Left forelimb (tissue), 1 donor: ENCODE data around the gene GRK5.

ENCODE experiments used
- DNase-seq: peaks from one replicate; pipeline ENCODE4 v3.0.0-alpha.2; 2018; ENCODE audit warnings: low spot score

GRK5 gene

GRCh38 chr10:119483839-119484238, 276.5 kb downstream of the GRK5 start:
- no peak for DNase-seq

DNA sequence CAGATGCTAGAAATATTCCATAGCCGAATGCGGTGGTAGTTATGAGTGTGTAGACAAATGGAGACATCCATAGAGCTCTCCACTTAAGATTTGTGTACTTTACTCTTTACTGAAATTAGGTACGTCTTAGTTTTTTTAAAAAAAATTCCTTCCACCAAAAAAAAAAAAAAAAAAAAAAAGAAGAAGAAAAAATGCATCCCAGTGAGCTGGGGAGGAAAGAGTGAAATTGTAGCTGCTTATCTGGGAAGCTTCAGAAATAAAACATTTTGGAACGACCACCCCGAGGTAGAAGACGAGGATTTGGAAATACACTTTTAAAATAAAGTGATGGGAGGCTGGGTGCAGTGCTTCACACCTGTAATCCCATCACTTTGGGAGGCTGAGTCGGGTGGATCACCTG, 281.3 kb downstream of the GRK5 start:
- DNase-seq = no peak

- no peak for DNase-seq
Measured at GRCh38 chr10:119489991-119490326, 282.6 kb downstream of the GRK5 start.

GRCh38 chr10:119491966-119492757, 284.8 kb downstream of the GRK5 start:
- no peak for DNase-seq

GRCh38 chr10:119493155-119493554, 285.8 kb downstream of the GRK5 start:
- DNase-seq = no peak

DNA sequence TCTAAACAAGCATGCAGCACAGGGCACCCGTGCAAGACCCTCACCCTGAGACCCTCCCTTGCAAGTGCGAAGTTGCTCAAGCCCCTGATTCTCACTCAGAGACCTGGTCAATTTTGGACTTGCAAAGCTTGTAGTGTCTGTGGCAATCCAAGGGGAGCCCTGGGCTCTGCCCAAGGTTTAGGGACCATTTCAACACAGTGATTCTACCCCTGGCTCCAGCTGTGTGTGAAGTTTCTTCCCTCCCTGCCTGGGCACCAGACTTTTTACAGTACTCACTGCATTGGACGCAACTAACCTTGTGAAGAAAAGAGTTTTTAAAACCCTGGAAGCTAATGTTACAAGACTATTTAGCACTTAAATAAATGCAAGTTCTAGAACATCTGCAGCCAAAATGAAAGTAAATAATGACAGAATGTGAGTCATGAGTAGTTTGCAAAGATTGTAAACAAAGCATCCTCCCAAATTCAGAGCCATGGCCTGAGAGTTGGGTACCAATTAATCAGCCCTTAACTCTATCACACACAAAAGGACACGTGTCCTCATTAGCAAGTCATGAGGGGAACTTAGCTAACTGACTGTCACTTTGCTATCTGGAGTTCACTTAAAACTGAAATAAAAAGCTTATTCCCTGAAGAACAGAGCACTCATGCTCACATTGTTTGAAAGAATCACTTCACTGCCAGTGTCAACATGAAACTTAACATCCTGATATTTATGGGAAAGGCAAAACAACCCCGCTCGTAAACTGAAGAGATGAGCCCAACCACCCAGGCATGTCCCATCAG, 287.1 kb downstream of the GRK5 start:
- no peak for DNase-seq

GRCh38 chr10:119495021-119495505, 287.7 kb downstream of the GRK5 start:
- no peak for DNase-seq

- DNase-seq = no peak
Measured at GRCh38 chr10:119495545-119495944, 288.2 kb downstream of the GRK5 start.

DNA sequence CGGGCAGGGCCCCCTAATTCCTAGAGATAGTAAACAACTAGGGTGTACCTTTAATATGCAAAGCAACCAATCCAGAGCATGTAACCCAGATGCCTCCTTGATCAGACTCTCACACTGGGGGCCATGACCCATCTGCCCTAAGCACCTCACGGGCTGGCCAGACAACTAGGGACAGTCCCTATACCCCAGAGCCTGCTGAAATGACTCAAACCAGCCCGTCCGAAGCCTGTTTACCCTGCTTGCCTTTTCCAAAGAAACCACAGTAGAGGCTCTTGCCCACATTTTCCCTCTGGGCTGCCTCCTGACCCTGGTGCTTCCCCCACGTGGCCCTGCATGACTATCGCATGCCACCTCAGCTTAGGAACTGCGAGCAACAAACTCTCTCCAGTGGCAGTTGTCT, 288.9 kb downstream of the GRK5 start:
- DNase-seq = no peak

DNA sequence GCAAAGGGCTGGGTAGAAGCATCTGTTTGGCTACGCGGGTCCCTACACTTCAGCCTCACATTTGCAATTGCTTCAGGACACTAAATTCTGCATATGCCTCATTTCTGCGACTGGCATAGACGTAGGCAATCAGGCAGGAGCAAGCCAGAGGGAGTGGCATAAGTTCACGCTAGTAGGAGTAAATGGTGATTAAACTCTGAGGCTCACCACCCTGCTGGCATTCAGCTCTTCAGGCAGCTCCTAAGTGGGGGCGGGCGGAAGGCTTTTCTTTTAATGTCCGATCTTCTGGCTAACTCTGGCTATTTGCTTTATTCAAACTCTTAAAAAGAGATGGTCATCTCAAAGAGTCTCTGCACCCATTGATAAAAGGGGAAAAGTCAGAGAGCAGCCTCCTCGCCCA, 289.9 kb downstream of the GRK5 start:
- DNase-seq = no peak

DNA sequence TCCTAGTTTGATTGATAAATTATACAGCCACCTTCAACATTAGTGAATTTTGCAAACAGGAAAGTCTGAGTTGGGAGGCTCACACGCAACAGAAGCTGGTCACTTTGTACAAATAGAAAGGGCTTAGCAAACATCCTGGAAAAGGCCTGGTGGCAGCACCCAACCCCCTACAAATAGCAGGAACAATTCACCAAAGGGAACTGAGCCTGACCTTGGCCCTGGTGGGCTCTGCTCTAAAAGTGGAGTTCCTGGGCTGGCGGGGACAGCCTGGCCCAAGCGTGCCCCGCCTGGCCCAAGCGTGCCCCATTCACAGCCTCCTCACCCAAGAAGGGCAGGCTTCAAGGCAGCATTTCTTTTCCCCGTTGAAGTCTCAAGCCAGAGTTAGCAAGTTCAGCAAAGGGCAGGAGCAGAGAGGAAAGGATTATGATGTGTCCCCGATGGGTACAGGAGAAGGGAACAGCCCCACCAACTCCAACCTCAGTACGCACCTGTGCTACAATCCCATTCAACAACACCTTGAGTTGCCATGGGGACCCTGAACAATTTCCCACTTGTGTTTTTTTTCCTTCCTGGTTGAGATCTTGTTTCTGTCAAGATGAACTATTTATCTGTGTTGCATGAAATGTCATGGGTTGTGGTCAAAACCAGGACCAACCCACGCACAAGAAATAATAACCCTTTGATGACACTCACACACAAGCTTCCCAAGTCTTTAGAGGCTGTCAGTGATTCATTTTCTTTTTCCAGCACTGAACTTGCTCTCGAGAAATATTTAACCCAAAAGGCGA, 291.7 kb downstream of the GRK5 start:
- DNase-seq = no peak

GRCh38 chr10:119499677-119500002, 292.3 kb downstream of the GRK5 start:
- DNase-seq = no peak

- DNase-seq = no peak
Measured at GRCh38 chr10:119500123-119500795, 292.9 kb downstream of the GRK5 start.

GRCh38 chr10:119500821-119501220, 293.4 kb downstream of the GRK5 start:
- DNase-seq = no peak

DNA sequence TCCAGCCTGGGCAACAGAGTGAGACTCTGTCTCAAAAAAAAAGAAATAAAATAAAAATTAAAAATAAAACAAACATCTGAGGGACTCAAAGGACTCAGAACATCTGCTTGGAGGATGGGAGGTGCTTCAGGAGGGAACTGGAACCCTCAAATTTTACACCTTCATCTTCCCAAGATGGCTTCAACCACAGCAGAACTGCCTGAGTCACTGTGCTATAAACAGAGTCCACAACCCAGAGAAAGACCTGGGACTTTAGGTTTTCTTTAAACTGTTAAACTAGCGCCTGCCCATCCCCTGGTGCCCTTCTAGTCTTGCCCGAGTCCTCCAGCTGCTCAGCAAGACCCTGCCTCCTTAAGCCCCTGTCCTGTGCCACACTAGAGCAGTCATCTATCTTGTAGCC, 294.3 kb downstream of the GRK5 start:
- DNase-seq = no peak

- no peak for DNase-seq
Measured at GRCh38 chr10:119502209-119502608, 294.8 kb downstream of the GRK5 start.

DNA sequence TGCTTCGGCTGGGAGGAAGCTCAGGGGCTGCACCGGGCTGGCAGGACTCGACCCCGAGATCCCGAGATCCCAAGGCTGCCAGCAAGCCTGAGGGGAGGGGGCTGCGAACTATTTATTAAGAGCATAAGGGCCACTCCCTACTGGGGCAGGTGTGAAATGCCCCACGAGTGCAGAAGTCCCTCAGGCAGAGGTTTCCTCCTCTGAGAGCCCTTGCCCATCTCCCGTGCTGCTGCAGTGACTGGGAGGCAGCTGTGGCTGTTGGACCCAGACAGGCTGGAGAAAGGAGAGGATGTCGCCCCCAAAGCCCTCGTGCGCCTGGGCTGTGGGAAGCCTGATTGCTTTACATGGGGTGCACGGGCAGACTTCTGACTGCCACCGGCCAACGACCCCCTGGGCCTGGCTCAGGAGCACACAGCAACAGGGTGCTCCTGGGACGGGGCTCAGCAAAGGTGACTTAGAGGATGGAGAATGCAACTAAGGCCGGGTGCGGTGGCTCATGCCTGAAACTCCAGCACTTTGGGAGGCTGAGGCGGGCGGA, 295.3 kb downstream of the GRK5 start:
- no peak for DNase-seq

DNA sequence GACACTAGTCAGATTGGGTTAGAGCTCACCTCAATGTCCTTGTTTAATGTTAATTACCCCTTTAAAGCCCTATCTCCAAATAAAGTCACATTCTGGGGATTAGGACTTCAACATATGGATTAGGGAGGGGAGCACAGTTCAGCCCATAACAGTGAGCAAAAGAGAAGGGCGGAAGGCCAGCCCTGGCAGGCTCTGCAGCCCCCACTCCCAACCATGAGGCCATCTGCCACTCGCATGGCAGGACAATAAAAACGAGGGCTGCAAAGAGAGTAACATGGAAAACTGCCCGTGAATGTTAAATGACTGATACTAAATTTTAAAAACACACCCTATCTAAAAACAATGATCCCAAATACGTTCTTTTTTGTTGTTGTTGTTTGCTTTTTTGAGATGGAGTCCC, 296.4 kb downstream of the GRK5 start:
- no peak for DNase-seq

- DNase-seq = no peak
Measured at GRCh38 chr10:119504651-119505050, 297.3 kb downstream of the GRK5 start.

DNA sequence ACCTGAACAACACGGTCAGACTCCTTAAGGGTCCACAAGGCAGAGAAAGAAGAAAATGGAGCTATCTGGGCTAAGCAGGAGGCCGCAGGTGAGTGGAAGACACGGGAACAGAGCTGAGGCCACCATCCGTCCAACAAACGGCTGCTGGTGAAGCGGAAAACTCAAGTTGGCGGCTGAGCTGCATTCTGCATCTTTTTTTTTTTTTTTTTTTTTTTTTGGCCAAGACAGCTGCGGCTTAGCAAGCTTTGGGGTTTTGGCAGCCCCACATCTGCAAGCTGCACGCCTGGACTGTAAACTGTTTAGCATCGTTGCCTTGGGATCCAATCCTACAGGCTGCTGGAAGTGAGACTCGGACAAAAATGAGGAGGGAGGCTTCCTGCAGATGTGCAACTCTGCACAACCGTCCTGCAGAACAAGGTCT, 297.8 kb downstream of the GRK5 start:
- DNase-seq = peak; percentile 84
